Glomerular visceral epithelial cell (primary cell): Measurements from ENCODE around the gene HBG1.
"Not testable (repeated sequence)": the region's sequence is repeated elsewhere in the genome, so short reads cannot be mapped to it uniquely, and the experiment has no call there.

Experiments
- DNase-seq: peaks from one replicate; pipeline ENCODE4 v3.0.0-alpha.2; 2016; ENCODE audit errors: extremely low spot score

HBG1 gene

DNA sequence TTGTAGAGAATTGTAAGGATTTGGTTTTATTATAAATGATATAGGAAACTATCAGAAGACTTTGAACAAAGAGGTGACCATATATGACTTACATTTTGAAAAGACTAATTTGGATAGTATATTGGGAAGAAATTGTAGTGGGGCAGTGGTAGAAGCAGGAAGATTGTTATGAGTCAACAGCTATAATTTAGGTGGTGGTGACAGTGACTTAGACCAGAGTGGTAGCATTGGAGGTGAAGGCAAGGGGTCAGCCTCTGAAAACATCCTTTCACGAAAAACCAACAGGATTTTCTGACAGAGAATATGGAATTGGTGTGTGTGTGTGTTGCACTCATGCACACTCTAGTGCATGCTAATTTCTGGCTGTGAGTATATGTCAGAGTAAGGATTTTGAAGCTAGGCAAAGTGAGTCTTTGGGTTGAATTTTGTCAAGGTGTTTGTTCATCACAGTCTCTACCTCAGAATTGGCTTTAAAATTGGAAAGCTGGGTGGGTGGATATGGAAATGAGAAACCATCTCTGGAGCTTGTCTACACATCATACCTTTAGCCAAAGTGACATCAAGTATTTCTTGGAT, 28.2 kb upstream of the HBG1 start:
- no peak for DNase-seq

GRCh38 chr11:5276697-5277096, 27.0 kb upstream of the HBG1 start:
- no peak for DNase-seq

GRCh38 chr11:5275369-5276110, 25.9 kb upstream of the HBG1 start:
- DNase-seq, result no peak

DNA sequence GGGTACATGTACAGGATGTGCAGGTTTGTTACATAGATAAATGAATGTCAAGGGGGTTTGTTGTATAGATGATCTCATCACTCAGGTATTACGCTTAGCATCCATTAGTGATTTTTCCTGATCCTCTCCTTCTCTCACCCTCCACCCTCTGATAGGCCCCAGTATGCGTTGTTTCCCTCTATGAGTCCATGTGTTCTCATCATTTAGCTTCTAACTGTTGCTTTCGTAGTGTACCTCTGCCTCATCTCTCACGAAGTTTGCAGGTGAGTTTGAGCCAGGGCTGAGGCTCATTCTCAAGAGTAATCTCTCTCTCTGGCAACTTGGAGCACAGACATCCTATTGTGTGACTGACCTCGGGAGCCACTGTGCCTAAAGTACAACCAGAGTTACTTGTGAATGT, 24.7 kb upstream of the HBG1 start:
- DNase-seq, result peak; percentile 2

DNA sequence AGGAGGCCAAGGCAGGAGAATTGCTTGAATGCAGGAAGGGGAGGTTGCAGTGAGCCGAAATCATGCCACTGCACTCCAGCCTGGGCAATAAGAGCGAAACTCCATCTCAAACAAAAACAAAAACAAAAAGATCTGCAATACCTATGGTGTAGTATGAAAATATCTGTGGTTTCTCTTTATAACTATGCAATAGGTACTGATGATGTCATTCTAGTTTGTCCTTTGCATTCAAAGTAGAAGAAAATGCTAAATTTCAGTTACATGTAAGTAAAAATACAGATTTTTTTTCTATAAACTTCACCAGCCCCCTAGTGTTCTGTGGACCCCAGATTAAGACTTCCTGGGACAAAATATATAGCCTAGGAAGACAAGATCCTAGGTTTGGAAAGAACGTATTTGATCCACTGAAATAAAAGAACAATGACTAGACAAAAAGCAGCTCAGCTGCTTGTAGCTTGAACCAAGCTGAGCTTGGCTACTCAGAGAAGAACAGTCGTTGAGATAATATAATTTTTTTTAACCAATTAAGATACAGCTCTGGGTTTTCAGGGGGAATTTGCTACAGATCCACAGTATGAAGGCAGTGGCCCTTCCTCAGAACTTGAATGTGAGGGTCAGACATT, 22.8 kb upstream of the HBG1 start:
- no peak for DNase-seq

GRCh38 chr11:5269715-5270147, 20.1 kb upstream of the HBG1 start, which contains the start of gene HBE1:
Gene HBE1, minus strand, starts transcription at chr11:5269945. Its CDS starts 55 bp downstream, at chr11:5269890.
- no peak for DNase-seq

GRCh38 chr11:5267033-5267563, 17.4 kb upstream of the HBG1 start:
- DNase-seq, result no peak

GRCh38 chr11:5266609-5267008, 17.0 kb upstream of the HBG1 start:
- no peak for DNase-seq

GRCh38 chr11:5265832-5266231, 16.2 kb upstream of the HBG1 start:
- no peak for DNase-seq

DNA sequence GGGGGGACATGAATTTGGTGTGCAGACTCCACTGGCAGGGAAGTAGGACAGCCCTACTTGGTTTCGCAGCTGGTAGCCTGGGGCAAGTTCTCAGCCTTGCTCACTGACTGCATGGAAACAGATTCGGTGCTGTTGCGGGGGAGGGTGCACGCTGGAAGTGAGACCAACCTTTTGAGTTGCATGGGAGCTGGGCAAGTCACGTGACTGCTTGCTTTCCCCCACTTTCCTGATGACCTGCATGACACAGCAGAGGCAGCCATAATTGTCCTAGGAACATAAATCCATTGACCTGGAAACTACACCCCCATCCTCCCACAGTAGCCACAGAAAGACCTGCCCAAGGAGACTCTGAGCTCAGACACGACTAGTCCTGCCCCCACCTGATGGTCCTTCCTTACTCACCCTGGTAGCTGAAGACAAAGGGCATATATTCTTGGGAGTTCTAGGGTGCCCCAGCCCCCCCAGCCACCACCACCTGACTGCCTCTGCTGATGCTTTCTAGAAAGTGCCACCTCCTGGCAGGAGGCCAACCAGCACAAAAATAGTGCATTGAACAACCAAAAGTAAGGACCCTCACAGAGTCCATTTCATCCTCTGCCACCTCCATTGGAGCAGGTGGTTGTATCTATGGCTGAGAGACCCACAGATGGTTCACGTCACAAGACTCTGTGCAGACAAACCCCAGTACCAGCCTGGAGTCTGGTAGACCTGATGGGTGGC, 9.0 kb upstream of the HBG1 start:
- no peak for DNase-seq

GRCh38 chr11:5257296-5257695, 7.6 kb upstream of the HBG1 start:
- no peak for DNase-seq

GRCh38 chr11:5254646-5255413, 5.2 kb upstream of the HBG1 start, which contains the start of gene HBG2:
Gene HBG2, minus strand, starts transcription at chr11:5254781. Its CDS starts 53 bp downstream, at chr11:5254728.
- not testable (repeated sequence) for DNase-seq

DNA sequence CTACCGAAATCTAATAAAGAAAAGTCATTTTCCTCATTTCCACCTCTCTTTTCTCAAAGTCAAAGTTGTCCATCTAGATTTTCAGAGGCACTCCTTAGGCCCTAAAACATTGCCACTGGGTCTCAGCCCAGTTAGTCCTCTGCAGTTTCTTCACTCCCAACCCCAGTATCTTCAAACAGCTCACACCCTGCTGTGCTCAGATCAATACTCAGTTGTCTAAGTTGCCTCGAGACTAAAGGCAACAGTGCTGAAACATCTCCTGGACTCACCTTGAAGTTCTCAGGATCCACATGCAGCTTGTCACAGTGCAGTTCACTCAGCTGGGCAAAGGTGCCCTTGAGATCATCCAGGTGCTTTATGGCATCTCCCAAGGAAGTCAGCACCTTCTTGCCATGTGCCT, 4.4 kb upstream of the HBG1 start:
- DNase-seq, result not testable (repeated sequence)

DNA sequence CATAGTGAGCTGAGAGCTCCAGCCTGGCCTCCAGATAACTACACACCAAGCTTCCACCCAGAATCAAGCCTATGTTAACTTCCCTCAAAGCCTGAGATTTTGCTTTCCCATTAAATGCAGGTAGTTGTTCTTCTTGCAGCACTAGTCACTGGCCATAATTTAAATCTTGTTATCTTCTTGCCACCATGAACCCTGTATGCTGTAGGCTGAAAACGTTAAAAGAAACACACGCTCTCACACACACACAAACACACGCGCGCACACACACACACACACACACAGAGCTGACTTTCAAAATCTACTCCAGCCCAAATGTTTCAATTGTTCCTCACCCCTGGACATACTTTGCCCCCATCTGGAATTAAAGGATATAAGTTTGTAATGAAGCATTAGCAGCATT, 3.8 kb upstream of the HBG1 start:
- not testable (repeated sequence) for DNase-seq

DNA sequence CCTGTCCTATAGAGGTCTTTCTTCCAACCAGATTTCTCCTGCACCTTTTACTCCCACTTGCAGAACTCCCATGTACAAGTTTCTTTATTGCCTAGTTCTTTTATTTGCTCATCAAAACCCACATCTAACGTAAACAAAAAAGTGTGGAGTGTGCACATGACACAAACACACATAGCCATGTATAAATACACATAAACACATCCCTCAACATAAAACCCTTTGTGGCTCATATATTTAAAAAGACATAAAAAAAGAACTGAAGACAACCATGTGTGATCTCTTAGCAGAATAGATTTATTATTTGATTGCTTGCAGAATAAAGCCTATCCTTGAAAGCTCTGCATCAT, 3.2 kb upstream of the HBG1 start:
- no peak for DNase-seq

GRCh38 chr11:5252192-5252918, 2.7 kb upstream of the HBG1 start:
- DNase-seq, result no peak

GRCh38 chr11:5251746-5252145, 2.1 kb upstream of the HBG1 start:
- no peak for DNase-seq

DNA sequence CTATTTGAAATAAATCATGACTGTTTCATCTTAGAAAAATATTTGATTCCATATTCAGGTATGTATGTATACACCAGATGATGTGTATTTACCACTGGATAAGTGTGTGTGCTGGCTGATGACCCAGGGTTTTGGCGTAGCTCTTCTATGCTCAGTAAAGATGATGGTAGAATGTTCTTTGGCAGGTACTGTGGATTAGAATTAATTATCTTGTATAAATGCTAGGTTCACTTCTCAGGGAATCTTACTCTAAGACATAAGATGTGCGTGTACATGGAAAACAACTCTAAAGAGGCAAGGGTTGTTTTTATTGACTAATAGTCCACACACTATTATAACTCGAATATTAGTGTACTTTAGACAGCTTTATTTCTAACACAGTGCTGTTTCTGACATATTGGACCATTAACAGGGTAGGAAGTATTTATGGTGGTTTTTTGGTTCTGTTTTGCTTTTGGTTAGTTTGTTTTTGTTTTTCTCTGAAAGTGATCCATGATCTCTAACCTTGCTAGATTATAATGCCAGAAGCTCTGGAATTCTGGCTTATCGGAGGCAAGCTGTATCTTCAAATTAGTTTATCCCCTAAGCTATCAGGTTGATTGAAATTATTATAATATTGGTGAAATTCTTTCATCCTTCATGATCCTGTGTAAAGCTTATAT, 1.0 kb upstream of the HBG1 start:
- DNase-seq, result no peak

GRCh38 chr11:5248498-5248897, 1.2 kb downstream of the HBG1 start:
- not testable (repeated sequence) for DNase-seq
